Measurements from ENCODE around the gene TMEM200A. TPM values are rescaled to one million over a fixed set of nuclear protein-coding genes. Genes with fewer than 3 reads are reported as not detected.

The TMEM200A gene
- total RNA-seq, 1 donor from 2014 or later, result 25.4 TPM

GRCh38 chr6:130467146-130468050 is 101.6 kb downstream of the TMEM200A start:
- H3K36me3 Mint-ChIP-seq (ENCODE audit: unreplicated experiment), result no peaks in the 10 kb centered on the region
- no peak overlapping the region for H3K27ac Mint-ChIP-seq (ENCODE audit: unreplicated experiment)
- H3K27me3 Mint-ChIP-seq (ENCODE audit: unreplicated experiment), result no peaks in the 10 kb centered on the region
- no peaks in the 10 kb centered on the region for H3K9me3 Mint-ChIP-seq (ENCODE audit: unreplicated experiment)
- H3K4me1 Mint-ChIP-seq (ENCODE audit: low read depth, unreplicated experiment), result peaks cover 2% of the 10 kb centered on the region
- H3K4me3 Mint-ChIP-seq (ENCODE audit: unreplicated experiment), result no peak overlapping the region
- TF ChIP-seq, protein P1, sequence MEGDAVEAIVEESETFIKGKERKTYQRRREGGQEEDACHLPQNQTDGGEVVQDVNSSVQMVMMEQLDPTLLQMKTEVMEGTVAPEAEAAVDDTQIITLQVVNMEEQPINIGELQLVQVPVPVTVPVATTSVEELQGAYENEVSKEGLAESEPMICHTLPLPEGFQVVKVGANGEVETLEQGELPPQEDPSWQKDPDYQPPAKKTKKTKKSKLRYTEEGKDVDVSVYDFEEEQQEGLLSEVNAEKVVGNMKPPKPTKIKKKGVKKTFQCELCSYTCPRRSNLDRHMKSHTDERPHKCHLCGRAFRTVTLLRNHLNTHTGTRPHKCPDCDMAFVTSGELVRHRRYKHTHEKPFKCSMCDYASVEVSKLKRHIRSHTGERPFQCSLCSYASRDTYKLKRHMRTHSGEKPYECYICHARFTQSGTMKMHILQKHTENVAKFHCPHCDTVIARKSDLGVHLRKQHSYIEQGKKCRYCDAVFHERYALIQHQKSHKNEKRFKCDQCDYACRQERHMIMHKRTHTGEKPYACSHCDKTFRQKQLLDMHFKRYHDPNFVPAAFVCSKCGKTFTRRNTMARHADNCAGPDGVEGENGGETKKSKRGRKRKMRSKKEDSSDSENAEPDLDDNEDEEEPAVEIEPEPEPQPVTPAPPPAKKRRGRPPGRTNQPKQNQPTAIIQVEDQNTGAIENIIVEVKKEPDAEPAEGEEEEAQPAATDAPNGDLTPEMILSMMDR (IDR thresholded peaks at IDR 0.05; ENCODE audit: partially characterized antibody, unreplicated experiment), result no peak
- DNase-seq, result no peak

DNA sequence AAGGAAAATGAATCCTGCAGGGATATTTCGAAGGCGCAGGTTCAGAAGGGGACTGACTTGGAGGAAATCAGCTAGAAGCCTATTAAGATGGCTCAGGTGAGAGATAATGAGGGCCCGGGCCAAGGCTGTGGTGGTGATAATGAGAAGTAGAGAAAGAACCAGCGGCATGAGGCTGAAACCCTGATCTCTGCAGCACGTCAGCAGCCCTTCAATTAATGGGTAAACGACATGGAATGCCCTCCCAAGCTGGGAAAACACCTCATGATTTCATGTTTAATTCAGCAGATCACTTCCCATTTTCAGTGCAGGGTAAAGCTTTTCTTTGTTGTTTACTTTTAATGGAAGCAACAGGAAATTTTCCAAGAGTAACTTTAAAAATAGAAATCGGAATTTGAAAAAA is 104.9 kb downstream of the TMEM200A start:
- no peak for DNase-seq
- TF ChIP-seq, protein P1 (IDR thresholded peaks at IDR 0.05; ENCODE audit: partially characterized antibody, unreplicated experiment), result no peak
- Mint-ChIP-seq H3K9me3 (ENCODE audit: unreplicated experiment) (no peaks in the 10 kb centered on the region), H3K4me1 (ENCODE audit: low read depth, unreplicated experiment) (peaks cover 2% of the 10 kb centered on the region), H3K27me3 (ENCODE audit: unreplicated experiment) (no peaks in the 10 kb centered on the region), H3K27ac (ENCODE audit: unreplicated experiment) (no peak overlapping the region), H3K36me3 (ENCODE audit: unreplicated experiment) (no peaks in the 10 kb centered on the region), H3K4me3 (ENCODE audit: unreplicated experiment) (no peak overlapping the region)

- no peak overlapping the region for H3K4me3 Mint-ChIP-seq (ENCODE audit: unreplicated experiment)
- no peak overlapping the region for H3K27ac Mint-ChIP-seq (ENCODE audit: unreplicated experiment)
- no peak for DNase-seq
- TF ChIP-seq, protein P1 (IDR thresholded peaks at IDR 0.05; ENCODE audit: partially characterized antibody, unreplicated experiment), result no peak
- H3K9me3 Mint-ChIP-seq (ENCODE audit: unreplicated experiment), result no peaks in the 10 kb centered on the region
- no peaks in the 10 kb centered on the region for H3K4me1 Mint-ChIP-seq (ENCODE audit: low read depth, unreplicated experiment)
- no peaks in the 10 kb centered on the region for H3K27me3 Mint-ChIP-seq (ENCODE audit: unreplicated experiment)
- H3K36me3 Mint-ChIP-seq (ENCODE audit: unreplicated experiment), result no peaks in the 10 kb centered on the region
These were observed 108.1 kb downstream of the TMEM200A start for GRCh38 chr6:130473886-130474285.

DNA sequence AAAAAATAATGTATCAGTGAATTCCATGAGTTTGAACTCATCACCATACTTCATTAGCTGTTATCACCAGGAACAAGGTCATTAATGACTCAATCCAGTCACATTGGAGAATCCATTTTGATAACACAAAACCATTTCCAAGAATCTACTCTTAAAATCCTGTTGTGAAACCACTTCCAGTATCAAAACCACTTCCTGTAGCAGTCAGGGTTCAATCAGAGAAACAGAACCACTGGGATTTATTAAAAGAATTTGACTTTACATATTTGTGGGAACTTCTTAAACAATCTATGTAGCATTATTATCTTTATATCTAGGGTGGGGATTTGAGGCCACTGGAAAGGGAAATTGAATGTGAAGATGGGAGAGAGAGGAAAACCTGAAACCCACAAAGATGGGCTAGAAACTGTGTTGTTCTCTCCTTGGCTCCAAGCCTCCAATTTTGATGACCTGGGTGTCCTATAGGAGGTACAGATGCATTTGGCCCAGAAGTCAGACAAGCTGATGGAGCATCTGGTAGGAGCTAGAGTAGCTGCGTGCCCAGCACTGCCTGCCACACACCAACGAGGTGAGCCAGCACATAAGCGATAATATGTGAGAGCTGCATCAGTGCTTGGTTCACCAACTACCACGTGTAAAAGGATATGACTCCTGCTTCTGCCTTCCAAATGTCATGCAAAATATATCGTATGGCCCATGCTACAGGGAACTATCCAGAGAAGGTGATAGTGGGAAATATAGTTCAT is 117.0 kb downstream of the TMEM200A start:
- Mint-ChIP-seq H3K9me3 (ENCODE audit: unreplicated experiment) (no peaks in the 10 kb centered on the region), H3K27me3 (ENCODE audit: unreplicated experiment) (no peaks in the 10 kb centered on the region), H3K4me3 (ENCODE audit: unreplicated experiment) (no peak overlapping the region), H3K27ac (ENCODE audit: unreplicated experiment) (no peak overlapping the region), H3K4me1 (ENCODE audit: low read depth, unreplicated experiment) (no peaks in the 10 kb centered on the region), H3K36me3 (ENCODE audit: unreplicated experiment) (no peaks in the 10 kb centered on the region)
- DNase-seq, result no peak
- TF ChIP-seq, protein P1 (IDR thresholded peaks at IDR 0.05; ENCODE audit: partially characterized antibody, unreplicated experiment), result no peak

All from glutamatergic neuron (in vitro differentiated cells).